HG02973 (cell line): Measurements from ENCODE around the gene HIGD2B.
"Not testable (repeated sequence)": the region's sequence is repeated elsewhere in the genome, so short reads cannot be mapped to it uniquely, and the experiment has no call there.

ENCODE experiments used
- ATAC-seq: cut with Tn5 transposase; IDR thresholded peaks from one replicate; pipeline ENCODE4 v1.9.1; 2021; ENCODE audit warnings: moderate library complexity; ENCODE audit not compliant: unreplicated experiment

HIGD2B gene

DNA sequence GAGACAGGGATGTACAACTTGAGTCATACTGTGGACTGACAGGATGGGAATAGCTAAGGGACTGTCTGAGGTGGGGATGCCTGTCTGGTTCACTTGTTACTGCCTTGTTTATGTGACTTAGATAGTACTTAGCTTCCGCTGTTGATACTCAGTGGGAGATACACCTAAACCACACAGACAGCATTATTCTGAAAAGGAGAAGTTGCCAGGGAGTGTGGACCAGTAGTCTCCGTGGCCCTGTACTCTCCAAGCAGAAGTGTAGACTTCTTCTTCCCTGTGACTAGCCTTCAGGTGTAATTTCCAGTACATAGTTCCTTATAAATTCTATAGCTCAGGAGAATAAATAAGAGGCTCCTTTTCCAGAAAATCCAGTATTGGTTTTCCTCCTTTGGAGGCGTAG lies 5.1 kb downstream of the HIGD2B start:
- no peak for ATAC-seq

DNA sequence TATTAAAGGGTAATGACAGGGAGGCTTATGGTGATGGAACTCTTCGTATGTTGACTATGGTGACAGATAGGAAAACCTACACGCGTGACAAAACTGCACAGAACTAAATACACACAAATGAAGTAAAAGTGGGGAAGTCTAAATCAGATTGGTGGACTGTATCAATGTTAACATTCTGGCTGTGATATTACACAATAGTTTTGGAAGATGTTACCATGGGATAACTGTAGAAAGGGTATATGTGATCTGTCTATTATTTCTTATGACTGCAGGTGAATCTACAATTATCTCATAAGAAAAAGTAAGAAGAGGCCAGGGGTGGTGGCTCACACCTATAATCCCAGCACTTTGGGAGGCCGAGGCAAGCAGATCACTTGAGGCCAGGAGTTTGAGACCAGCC lies 9.1 kb downstream of the HIGD2B start:
- ATAC-seq = no peak

DNA sequence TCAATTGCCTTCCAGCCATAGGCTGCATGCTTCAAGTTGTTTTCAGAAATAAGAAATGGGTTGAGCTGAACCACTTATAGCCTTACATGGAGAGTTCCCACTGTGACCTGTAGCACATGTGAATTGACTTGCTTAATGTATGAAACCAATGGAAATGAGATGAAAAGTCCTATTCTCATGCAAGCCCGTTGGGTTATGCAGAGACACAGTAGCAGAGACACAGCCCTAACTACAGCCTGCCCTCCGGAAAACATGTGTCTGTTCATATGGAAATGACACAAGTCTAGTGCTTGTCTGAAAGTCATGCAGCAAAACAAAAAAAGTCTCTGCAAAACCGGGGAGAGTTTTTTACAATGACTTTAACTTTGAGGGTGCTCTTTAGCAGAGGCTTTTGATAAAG lies 14.5 kb downstream of the HIGD2B start:
- no peak for ATAC-seq

DNA sequence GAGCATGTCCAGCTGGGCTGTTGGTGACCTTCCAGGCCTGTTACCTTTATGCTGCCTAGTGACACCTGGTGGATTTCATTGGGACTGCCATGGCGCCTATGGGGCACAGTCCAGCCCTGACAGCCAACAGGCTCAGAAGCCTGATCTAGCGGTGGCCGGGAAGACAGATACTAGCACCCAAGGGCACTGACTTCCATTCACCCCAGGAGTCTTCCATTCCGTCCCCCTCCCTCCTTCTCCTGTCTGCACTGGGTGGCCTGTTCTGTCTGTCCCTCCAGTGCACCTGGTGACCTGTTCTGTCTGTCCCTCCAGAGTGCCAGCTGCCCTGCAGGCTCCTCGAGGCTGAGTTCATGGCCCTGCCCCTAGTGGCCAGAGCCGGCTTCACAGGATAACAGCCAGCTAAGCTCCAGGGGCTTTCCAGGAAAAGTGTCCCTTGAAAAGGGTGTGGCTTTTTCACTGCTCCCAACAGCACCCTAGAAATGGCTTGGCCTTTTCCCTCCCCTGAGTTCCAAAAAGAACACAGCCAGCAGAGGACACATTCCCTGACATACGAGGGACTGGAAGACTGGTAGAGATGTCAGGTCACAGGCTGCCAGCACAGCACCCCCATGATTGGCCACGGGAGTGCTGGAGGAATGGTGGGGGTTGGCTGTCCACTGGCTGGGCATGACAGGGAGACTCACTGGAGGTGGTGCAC lies 15.2 kb downstream of the HIGD2B start:
- peak; percentile 84 for ATAC-seq

DNA sequence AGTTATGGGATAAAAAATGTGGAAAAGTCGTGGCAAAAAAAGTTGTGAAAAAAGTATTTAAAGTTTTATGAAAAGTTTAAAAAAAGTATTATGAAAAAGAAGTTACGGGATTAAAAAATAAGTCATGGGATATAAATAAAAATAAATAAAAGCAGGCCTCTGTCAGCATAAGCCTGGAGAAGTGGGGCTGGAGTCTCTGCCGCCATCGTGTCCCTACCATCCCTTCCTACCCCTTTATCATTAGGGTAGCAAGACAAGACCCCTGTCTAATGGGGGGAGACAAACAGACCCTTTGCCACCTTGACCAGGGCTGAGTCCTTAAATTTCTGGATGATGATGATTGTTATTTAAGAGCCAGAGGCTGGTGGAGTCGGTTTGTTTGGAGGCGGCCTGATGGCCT lies 16.2 kb downstream of the HIGD2B start:
- not testable (repeated sequence) for ATAC-seq

DNA sequence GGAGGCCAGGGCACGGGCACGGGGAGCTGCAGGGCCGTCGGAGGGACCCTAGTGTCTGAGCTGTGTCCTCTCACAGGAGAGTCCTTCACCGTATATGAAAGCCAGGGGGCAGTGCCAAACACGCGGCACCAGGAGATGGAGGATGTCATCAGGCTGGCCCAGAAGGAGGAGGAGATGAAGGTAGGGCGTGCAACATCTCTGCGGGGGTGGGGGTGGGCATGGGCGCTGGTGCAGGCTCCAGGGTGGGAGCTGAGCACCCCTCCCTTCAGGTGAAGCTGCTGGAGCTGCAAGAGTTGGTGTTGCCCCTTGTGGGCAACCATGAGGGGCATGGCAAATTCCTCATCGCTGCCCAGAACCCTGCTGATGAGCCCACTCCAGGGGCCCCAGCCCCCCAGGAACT lies 20.3 kb downstream of the HIGD2B start:
- ATAC-seq = not testable (repeated sequence)

DNA sequence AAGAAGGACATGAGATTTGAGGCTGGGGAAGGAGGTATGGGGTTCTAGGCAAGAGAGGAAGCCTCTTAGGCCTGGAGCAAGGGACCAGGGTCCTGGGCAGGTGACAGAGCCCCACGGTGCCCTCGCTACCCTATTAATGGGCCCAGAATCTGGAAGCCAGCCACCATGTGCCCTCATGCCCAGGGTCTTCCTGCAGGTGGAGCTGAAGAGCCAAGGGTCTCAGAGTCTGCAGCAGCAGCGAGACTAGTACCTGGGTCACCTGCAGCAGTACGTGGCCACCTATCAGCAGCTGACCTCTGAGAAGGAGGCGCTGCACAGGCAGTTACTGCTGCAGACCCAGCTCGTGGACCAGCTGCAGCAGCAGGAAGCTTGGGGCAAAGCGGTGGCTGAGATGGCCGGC lies 22.1 kb downstream of the HIGD2B start:
- not testable (repeated sequence) for ATAC-seq

DNA sequence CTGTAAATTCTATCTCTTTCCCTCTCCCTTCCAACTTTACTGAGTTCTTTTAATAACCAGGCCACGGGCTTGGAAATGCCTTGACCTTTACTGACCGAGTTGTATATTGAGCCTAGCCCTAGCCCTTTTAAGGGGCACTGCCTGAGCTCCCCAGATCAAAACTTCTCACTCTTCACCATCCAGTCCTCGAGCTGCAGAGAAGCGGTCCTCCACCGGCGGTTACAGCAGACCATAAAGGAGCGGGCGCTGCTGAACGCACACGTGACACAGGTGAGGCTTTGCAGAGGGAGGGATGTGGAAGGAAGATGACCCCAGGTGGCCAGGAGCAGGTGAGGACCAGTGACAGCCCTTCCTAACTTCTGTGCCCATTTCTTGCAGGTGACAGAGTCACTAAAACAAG lies 24.9 kb downstream of the HIGD2B start:
- ATAC-seq = not testable (repeated sequence)

DNA sequence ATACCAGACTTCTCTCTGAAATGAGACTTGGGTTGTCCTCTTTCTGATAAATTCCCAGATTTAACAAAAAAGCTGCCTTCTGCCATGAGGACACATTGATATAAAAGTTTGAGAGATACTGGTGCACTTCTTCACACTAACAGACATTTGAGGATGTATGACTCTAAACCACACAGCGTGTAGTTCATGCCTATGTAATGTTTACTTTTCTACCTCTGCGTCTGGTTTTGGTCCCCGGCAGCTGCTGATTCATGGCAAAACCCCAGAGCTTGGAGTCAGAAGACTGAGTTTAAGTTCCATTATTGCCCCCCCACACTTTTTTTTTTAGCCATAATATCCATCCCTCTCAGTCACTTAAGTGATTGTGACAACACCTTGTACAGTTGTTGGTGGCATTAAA lies 30.0 kb downstream of the HIGD2B start:
- ATAC-seq = not testable (repeated sequence)

DNA sequence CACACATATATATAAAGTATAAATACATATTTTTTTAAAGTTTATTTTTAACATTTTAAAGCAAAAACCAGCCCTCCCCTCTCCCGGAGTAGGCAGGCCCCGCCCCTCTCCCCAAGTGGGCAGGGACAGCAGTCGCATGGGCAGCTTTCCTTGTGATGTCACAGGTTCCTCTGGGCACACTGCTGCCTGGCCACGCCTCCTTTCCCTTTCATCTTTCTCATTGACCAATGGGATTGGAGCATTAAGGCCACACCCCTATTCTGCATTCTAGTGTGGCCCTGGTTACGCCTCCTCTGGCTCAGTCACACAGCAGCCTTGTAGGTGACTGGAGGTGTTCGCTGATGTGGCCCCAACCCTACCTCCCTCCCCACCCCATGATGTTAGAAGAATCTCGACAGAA lies 31.6 kb downstream of the HIGD2B start, which contains the start of gene GOLGA6B:
Gene GOLGA6B (plus strand): TSS at position 301 of the 400 bp plus-strand sequence. CDS start 41 bp downstream, at position 342.
- not testable (repeated sequence) for ATAC-seq

DNA sequence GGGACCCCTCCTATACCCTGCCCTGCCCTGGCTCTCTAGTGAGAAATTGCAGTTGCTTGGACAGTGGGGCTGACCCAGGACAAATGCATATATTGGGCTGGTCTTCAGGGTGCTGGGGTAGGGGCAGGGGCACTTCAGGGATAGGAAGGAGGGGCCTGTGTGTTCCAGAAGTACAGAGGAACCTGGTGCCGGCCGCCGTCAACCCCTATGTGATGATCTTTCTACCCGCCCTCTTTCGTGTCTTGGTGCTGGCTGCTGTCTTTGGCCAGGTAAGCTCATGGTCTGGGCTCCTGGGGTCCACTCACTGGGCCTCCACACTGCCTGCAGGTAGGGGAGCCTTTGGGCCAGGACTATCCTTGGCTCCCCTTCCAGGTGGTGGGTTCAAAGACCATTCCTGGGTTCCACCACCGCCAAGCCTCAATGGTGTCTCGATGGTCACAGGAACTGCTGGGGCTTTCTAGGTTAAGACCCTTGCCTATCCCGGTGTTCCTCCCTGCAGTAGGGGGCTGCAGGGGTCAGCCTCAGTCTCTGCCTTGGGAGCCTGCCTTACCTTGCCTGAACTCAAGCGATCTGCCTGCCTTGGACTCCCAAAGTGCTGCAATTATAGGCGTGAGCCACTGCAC lies 37.2 kb downstream of the HIGD2B start:
- ATAC-seq = not testable (repeated sequence)

DNA sequence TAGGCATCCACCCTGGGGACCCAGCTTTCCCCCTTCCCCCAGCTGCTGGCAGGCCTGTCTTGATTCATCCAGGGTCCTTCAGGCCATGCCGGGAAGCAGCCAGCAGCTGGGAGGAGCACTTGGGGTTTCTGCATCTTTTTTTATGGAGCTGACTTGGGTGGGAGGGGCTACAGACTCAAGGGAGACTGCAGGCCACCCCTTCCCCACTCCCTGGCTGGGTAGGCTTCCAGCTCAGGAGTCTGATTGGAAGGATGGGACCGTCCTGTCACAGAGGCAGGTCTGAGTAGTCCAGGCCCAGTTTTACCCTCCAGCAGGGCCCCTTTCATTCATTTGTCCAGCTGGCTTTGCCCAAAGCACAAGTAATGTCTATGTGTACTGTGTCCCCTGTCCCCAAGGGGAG lies 43.7 kb downstream of the HIGD2B start:
- not testable (repeated sequence) for ATAC-seq

DNA sequence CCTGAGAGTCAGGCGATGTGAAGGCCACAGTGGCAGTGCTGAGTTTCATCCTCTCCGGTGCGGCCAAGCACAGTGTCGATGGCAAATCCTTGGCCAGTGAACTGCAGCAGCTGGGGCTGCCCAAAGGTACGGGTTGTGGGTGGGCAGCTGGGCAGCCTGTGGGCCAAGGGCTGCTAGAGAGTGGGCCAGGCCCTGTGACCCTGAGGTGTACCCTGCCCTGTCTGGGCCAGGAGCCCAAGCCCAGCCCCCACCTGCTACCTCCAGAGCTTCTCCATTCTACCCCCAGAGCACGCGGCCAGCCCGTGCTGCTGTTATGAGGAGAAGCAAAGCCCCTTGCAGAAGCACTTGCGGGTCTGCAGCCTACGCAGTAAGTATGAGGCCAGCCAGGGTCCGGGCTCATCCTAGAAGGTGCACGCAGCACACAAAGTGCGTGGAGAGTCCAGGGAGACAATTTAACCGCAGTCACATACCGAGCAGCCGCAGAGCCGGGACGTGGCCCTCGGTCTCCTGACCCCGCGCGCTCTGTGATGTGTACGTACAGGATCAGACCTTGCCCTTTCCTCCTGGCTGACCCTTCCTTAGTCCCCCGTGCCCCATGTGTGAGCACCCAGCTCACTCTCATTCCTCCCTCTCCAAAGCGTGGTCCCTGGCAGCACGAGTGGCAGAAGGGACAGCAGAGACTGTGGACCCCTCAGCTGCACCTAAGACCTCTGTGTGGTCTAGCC lies 46.1 kb downstream of the HIGD2B start:
- not testable (repeated sequence) for ATAC-seq

DNA sequence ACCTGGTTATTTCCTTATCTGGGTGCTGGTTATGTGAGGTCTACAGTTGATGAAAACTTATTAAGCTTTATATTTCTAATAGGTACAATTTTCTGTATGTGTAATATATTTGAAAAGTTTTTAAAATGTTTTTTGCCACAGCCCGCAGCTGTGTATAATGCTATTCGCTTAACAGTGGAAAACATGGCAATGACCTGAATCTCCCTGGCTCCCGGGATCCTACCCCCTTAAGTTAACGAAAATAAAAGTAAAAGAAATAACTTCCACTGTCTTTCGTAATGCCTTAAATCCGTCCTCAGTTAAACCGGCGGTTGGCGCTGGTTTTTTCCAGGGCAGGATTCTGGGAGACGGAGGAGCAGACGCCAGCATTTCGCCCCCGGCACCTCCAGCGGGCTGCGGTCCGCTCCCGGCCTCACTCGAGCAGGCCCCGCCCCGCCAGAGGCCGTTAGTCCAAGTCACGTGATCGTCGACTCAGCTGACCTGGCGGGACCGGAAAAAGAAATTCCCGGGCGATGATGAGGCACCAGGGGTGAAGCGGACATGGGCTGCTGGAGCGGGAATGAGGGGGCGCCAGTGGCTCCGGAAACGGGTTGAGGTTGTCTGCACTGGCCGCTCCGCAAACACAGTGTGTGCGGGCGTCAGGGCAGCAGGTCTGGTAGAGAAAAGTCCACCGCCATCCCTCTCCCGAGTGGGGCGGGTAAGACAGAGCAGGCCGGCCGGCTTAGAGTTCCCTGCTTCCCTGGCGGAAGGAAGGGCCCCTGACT lies 49.3 kb downstream of the HIGD2B start:
- ATAC-seq = not testable (repeated sequence)

DNA sequence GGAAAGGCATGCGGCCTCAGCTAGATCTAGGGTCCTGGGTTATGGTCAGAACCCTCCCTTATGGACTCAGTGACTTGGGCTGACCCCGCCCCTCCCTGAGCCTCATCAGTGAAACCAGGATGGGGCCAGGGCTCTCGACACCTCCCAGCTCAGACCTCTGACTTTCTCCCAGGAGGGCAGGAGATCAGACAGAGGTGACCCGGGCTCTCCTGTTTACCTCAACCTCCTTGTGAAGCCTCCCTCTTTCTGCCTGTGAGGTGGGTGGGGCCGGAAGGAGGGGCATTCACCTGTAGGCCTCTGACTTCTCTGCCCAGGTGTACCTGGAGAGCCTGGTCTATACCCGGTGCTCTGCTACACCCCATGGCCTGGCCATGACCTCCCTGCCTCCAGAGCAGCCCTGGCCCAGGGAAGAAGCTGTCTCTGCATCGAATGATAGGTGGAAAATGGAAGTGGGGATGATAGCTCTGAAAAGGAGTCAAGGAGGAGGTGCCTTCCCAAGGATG lies 56.9 kb downstream of the HIGD2B start:
- not testable (repeated sequence) for ATAC-seq

DNA sequence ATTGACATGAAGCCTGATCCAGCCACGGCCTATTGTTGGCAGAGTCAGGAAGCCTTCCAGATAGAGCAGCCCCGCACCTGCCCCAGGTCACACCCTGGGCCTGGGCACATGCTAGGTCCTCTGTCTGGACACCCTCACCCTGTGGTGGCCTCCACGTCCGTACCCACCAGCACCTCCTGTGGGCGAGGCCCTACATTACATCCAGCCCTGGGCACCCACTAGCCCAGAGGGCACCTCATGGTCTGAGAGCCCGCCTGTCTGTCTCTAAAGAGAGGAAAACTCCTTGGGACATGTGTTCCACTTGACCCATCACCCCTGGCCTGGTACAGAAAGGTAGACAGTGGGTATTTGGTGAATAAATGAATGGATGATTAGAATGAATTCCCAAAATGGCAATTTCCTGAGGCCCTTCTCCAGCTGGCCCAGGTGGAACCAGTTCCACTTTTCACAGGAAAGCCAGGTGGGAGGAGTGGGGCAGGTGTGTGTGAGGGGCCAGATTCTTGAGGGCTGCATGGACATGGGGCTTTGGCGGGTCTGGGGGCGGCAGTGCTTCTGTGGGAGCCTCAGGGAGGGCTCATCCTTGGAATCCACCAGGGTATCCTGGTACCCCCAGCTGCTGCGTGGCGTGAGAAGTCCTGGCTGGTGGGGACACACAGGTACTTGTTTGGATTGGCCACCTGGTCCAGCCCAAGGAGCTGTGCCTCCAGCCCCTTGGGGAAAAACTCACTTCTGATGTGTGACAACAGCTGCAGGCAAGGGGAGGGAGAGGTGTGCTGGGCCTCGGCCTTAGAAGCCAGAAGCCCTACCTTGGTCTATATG lies 57.5 kb downstream of the HIGD2B start:
- ATAC-seq = not testable (repeated sequence)

DNA sequence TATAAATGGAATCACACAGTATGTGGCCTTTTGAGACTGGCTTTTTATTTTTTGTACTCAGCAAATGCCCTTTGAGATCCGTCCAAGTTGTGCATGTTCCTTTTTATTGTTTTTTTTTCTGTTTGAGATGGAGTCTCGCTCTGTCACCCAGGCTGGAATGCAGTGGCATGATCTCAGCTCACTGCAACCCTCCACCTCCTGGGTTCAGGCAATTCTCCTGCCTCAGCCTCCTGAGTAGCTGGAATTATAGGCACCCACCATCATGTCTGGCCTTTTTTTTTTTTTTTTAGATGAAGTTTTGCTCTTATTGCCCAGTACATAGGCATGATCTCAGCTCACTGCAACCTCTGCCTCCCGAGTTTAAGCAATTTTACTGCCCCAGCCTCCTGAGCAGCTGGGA lies 59.8 kb downstream of the HIGD2B start:
- not testable (repeated sequence) for ATAC-seq
